Thyroid gland (tissue), 4 donors: ENCODE results near the gene COMMD9.

Source experiments
- CTCF ChIP-seq, 6 experiments: fragments of 200-600 bp in 3 of 6; fragments of 450-650 bp in 3 of 6; sonication (generic) in 3 of 6; IDR thresholded peaks; one replicate each; pipeline ENCODE4 v1.5.1; 2016 to 2019; ENCODE audit warnings: antibody characterized with exemption in 6 of 6, mild to moderate bottlenecking in 2 of 6, inconsistent platforms in 1 of 6, moderate library complexity in 1 of 6
- POLR2A ChIP-seq, 2 donors: fragments of 450-650 bp; IDR thresholded peaks; one replicate each; pipeline ENCODE4 v1.6.1; 2017; ENCODE audit warnings: antibody characterized with exemption in 2 of 2, mild to moderate bottlenecking in 2 of 2, moderate library complexity in 1 of 2

GRCh38 chr11:36228689-36229088, 60.5 kb downstream of the COMMD9 start:
- TF ChIP-seq CTCF (IDR thresholded peaks at IDR 0.05) (no peak), POLR2A (IDR thresholded peaks at IDR 0.05) (no peak)
